NCI-H748 (cell line): ENCODE measurements around the gene RBFOX2.

ENCODE experiments used
- DNase-seq: peaks from one replicate; lab custom pipeline; 2025; ENCODE audit not compliant: unreplicated experiment; lab: John Stamatoyannopoulos, UW

RBFOX2 gene

DNA sequence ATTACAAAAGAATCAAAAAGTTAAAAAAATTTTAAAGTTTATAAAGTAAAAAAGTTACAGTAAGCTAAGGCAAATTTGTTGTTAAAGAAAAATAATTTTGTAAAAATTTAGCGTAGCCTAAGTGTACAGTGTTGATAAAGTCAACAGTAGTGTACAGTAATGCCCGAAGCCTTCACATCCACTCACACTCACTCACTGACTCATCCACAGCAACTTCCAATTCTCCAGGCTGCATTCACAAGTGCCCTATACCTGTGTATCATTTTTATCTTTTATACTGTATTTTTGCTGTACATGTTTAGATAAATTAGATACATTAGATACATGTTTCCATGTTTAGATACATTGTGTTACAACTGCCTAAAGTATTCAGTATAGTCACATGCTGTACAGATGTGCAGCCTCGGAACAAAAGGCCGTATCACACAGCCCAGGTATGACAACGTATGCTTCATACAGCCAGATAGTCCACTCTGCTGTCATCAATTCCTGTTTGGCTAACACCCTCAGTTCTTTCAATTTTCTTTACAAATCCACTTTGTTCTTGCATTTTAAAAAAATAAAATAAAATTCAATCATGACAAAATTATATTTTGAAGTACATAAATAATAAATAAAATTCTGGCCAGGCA lies 80.7 kb downstream of the RBFOX2 start:
- no peak for DNase-seq

DNA sequence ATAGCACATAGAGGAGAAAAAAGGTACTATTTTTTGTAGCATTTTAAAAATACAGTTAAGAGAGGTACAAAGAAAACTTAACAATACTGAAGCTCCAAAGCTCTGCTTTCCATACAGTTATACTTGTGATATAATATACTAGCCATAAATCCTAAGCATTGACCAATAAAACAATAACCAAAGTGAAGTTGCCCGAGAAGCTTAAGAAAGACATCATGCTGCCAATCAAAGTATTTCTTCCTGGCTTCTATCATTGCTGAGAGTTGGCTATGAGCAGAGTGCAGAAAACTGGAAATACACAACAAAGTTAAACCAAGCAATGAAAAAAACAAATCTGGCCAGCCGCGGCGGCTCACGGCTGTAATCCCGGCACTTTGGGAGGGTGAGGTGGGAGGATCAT lies 84.2 kb downstream of the RBFOX2 start:
- DNase-seq: no peak

DNA sequence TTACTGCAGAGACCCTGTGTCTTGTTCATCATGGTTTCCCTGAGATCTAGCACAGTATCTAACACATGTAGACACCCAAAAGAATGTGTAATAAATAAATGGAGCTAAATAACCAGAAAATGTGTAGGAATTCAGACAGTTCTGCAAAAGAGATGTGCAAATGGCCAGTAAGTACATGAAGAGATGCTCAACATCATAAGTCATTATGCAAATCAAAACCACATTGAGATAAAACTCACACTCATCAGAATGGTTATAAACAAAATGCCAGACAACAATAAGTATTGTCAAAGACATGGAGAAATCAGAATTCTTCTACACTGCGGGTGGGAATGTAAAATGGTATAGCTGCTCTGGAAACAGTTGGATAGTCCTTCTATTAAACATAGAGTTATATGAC lies 88.5 kb downstream of the RBFOX2 start:
- DNase-seq: no peak

DNA sequence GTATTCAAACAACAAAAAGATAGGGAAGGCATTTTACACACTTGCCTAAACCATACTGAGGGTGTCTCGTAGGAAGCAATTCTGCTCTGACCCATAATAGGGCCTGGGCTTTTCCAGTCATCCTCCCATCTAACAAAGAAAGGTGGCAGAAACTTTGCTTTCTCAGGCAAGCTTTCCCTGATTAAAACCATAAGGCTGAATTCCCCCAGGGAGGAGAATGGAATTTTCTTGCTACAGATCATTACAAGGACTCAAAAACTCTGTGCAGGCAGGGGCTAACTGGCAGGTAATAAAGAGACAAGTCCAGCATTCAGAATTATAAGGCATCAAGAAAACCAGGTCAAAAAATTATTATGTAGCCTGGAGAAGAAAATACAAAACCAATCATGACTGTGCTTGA lies 90.4 kb downstream of the RBFOX2 start:
- DNase-seq: no peak

DNA sequence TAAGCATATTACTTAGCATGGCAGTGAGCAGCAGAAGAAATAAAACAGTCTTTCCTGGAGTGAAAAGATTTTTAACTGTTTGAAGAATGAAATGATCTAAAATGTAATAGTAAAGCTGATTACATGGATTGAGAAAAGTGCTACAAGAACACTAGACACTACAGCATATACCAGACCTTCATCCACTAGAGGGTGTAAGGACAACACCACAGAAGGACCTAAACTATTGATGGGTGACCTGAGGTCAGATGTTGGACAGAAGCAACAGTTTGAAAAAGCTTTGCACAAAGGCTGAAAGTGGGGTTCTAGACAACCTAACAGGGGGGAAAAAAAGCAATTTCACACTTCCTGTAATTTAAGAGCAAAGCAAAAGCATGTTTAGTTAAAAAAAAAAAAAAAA lies 97.7 kb downstream of the RBFOX2 start:
- DNase-seq: peak; percentile 23

DNA sequence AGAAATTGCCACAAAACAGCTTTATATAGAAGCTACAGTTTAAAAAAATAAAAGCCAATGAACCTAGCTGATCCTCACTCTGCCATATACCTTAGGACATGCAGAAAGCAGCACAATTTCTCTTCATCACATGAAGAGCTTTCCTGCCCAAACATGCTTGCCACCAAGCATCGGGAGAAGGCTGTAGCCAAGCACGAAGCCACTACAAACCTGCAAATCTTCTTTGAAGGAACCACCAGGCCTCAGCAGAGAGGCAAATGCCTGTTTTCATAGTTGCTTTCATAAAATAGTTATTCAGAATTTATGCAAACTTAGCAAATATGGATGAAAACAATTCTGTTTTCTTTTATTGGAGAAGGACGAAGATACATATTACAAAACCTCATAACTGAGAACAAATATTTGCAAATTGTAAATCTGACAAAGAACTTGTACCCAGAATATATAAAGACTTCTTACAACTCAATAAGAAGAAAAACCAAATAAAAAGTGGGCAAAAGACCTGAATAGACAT lies 100.3 kb downstream of the RBFOX2 start:
- no peak for DNase-seq

DNA sequence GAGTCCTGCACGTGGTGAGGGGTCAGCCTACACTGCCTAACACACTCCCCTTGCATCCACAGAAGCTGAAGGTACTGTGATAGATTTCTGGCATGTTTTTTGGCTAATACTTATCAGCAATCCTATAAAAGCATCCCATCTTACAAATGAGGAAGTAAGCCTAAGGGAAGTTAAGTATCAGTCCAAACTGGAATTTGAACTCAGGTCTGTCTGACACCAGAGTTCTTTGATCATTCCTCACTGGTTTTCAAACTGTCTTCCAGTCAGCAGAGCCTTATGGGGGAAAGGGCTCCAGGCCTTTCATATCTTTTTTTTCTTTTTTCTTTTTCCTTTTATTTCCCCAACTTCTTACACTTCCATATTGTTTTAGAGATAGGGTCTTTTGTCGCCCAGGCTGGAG lies 105.6 kb downstream of the RBFOX2 start:
- DNase-seq: no peak

DNA sequence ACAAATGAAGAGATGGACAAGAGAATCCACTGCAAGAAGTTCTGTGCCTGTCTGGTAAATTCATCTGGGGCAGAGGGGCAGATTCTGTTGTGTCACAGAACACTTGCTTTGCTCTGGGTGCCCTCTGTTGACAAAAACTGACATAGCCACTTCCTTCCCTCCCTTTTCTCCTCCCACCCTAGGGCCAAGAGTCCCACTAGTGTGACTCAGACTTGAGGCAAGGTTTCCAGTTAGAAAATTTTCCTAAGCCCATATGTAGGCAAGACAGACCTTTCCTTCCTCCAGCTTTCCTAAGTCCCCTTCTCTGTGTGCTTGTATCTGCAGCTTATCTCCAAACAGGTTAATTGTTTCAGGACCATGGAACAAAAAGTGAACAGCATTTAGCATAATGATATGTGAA lies 106.8 kb downstream of the RBFOX2 start:
- peak; percentile 26 for DNase-seq

DNA sequence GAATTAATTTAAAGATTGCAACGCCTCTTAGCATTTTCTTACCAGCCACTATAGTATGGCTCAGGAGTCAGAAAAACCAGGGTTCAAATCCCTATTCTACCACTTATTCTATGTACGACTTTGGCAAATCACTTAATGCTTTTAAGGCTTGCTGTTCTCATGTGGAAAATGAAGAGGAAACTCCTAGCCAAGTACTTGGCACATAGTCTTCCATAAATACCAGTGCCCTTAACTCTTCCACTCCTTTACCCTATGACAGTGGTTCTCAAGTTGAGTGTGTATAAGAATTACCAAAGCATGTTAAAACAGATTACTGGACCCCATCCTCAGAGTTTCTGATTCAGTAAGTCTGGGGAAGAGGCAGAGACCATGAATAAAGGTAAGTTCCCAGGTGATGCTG lies 107.6 kb downstream of the RBFOX2 start:
- no peak for DNase-seq

DNA sequence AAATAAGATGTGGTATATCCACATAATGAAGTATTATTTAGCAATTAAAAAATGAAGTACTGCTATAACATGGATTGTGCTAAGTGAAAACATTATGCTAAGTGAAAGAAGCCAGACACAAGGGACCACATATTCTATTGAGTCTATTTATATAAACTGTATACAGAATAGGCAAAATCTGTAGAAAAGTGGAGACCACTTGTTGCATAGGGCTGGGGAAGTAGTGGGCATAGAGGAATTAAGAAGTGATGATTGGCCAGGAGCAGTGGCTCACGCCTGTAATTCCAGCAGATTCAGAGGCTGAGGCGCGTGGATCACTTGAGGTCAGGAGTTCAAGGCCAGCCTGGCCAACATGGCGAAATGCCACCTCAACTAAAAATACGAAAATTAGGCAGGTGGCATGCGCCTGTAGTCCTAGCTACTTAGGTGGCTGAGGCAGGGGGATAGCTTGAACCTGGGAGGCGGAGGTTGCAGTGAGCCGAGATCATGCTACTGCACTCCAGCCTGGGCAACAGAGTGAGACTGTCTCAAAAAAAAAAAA lies 109.6 kb downstream of the RBFOX2 start:
- DNase-seq: no peak

DNA sequence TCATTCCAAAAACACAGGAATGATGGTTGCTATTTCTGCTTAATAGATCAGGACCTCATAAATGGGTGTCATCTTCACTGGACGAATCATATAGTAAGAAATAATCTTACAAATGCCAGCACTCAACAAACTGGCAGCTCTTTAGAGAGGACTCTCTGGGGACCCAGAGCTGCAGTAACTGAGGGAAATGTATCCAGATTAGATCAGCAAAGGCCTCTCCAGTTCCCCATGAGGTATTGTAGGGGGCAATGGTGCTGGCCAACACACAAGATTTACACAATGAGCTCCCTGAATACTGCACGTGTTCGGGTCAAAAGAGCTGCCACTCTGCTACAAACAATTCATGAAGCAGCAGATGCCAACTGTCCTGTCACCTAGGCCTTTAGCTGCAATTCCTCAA lies 110.2 kb downstream of the RBFOX2 start:
- no peak for DNase-seq

DNA sequence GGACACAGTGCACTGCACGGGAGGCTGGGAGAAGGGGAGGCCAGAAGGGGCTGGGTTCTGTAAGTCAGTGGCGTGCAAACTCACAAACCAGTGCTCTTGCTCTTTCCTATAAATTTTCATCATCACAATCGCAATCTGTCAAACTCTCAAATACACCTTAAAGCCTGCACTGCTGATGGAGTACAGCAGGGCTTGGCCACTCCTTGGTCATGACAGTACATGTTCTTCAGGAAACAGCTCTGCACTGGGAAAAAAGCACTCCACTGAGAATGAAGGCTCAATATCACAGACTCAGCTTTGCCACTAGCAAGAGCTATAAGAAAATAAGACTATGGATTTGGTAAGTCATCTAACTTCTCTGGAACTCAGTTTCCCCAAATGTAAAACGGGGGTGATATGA lies 111.0 kb downstream of the RBFOX2 start:
- DNase-seq: no peak

DNA sequence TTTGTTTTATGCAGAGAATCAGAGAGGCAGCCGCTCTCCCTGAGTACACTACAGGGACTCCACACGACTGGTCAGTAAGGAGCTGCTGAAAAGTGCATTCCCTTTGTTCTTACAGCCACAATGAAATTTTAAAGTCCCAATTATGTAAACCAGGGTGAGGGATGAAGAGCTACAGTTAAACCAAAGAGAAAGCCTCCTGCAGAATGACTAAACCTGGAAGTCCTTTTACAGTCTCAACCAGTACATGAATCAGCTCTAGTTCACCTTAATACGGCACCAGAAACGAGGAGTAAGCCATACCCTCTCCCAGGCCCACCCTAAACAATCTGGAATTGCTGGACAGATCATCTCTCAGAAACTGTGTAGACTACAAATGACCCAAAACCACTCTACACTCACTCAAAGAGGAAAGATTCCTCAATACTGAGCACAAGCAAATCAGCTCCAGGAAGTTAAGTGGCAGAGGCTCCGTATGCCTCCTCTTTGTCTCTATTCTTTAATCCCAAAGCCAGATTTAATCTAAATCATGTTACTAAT lies 113.1 kb downstream of the RBFOX2 start:
- DNase-seq: no peak

DNA sequence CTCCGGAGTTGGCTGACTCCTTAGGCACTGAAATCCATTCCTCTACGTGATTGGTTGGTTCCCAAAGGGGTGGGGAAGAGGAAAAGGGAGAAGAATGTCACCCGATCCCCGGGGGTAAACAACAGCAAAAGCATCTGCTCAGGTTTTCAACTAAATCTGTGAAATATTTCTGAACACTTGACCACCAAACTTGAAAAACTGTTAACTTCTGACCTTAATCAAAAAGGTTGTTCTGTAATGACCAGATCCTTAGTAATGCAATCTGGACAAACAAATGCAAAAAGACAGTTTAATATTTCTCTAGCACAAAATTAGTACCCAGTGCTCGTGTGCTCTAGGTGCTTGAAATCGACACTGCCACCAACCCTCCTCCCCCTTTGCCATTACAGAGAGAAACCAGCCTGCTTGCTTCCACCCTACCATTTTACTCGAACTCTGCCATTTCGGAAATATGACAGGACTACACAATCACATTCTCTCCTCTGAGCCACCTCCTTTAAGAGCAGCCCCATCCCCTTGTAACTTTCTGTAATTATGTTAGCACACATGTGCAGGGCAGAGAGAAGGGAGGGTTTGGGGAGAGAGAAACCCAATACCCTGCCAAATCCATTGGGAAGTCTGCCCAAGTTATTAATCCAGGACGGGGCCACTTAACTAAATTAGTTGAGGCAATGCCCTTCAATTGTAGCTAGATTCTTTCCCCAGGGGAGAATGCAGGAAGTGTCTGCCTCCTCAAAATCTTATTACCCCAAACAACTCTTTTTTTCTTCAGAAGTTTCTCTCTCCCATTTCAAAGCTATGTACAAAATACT lies 113.8 kb downstream of the RBFOX2 start:
- peak; percentile 86 for DNase-seq

DNA sequence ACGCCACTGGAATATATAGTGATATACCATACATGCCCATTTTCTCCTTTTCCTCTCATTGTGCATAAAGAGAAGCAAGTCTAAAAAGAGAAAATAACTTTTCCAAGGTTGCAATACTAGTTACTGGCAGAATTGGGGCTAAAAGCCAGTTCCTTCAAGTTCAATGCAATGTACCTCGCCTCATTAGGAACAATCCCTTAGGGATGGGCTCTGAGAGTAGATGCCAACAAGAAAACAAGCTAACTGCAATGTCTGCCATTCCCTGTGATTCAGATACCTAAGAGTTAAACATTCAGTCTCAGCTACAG lies 114.3 kb downstream of the RBFOX2 start:
- DNase-seq: no peak

DNA sequence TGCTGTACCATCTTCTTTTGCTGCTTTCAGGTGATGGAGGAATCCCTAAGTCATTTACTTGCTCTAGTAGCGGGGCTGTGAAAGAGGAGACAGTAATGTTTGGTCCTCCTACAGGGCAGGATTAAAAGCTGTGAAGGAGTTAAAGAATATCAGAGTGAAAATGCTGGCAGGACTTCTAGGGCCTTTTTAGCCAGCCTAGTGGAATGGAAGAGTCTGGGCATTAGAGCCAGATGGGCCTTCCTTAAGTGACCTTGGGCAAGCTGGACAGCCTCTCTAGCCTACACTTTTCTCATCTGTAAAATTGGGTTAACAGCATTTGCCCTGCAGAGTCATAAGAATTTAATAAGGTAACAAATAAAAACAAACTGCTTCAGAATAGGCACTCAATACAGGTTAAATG lies 114.7 kb downstream of the RBFOX2 start:
- DNase-seq: no peak

DNA sequence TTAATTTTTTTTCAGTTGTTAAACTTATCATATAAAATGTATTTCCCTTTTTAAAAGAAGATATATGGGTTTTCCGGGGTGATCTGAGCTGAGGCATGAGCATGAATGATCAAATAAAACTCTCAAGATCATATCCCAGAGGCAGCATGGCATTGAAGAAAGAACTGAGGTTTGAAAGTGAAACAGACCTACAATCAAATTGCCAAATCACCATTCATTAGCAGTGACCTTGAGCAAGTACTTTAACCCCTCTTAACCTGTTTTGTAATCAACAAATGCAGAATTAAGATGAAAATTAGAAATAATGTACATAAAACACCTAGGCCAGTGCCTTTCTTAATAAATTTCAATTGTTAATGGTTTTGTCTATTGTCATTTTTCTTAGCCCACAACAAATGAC lies 116.0 kb downstream of the RBFOX2 start:
- DNase-seq: no peak

DNA sequence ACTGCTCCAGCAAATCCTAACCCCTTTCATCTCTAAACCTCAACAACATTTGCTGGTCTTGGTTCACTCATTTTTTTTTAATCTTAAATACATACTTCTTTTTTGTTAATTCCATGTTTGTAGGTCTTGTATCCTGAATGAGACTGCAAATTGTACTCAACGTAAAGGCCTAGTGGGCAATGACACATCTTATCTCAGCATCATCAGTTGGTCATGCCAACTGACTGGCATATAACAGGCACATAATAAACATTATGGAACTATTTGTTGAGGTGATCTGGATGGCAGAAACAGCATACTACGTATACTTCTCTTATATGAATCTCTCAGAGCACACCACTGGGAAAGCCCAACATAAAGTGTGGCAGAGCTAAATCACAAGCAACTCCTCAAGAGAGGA lies 116.7 kb downstream of the RBFOX2 start:
- DNase-seq: no peak

DNA sequence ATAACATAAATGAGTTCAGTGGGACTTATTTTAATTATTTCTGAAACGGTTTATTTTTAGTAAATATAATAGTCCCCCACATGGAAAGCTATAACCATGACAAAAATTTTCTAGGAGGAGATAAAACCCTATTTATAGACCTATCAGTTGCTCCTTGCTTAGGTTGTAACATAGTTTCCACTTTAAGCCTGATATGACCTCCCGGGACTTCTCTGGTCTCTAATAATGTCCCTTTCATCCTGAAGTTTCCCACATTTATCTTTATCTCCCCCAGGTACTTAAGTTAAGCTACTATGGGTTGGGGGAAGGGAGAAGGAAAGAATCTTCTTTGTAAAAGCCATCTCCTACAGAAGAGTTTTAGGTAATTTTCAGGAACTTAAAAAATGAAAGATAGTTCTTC lies 117.7 kb downstream of the RBFOX2 start:
- no peak for DNase-seq

DNA sequence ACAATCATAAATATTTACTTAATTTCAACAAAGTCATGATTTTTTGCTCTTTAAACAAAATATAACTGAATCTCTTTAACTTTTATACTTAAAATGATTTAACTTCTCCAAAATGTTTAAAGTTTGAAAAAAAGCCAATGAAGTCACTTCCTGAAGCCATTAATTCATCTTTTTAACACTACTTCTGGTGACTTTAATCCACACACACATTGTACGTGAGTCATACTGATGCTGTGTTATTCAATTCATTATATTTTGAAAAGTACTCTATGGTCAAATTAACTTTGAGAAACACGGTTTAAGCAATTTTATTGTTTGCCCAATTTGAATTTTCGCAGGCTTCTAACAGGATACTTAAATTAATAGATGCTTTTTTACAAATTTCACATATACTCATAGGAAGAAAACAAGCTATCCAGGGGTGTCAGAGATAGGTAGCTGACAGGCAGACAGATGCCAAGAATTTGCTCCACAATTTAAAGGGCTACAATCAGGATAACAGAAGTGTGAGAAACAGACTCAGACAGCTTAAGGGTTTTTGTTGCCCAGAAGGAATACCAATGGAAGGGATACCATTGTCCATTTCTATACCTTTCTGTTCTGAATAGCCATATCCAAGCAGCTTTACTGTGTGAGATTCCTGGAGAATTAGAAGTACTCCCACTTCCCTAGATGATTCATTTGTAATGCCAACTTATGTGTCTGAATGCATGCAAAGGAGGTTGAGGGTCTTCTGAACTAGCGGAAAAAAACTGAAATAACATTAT lies 118.4 kb downstream of the RBFOX2 start:
- no peak for DNase-seq

DNA sequence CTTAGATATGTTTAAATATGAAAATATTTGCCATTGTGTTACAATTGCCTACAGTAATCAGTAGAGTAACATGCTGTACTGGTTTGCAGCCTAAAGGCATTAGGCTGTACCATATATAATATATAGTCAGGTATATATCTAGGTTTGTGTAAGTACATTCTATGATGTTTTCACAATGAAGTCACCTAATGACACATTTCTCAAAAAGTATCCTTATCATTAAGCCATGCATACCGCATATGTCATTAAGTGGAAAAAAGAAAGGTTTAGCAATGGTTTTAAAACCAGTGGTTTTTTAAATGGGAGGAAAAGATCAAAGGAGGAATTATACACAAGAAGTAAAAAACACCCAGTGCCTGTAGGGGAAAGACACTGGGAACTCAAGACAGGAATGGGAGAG lies 122.7 kb downstream of the RBFOX2 start:
- no peak for DNase-seq

DNA sequence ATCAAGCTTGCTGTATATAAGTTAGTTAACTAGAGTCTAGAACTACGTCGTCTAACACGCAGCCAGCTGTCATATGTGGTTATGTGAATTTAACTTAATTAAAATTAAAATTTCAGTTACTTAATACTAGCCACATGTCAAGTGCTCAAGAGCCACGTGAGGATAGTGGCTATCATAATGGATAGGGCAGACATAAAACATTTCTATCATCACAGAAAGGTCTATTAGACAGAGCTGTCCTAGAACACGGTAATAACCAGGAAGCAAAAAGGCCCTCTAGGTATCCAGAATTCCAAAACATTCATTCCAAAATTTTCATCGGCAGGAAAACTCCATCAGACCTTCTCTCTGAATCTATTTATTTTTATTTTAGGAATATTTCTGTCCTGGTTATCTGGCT lies 123.9 kb downstream of the RBFOX2 start:
- no peak for DNase-seq
